IMR-90 (cell line): ENCODE measurements around the gene TNFSF9. TPM values are rescaled to one million over a fixed set of nuclear protein-coding genes. Genes with fewer than 3 reads are reported as not detected.

Source experiments
- ATAC-seq: fragments of 200-7000 bp; cut with Tn5 transposase; 2 replicates; pipeline ENCODE4 v1.9.1; 2020; ENCODE audit warnings: low read depth, mild to moderate bottlenecking, moderate library complexity
- BruUV-seq: library from RNA; stranded (reverse); fragments of 400-500 nt; replicated peaks from 2 replicates; lab custom pipeline; 2021; lab: Mats Ljungman, UMichigan
- CTCF ChIA-PET: fragments of 300-600 bp; formaldehyde crosslinking; extraction: SDS; loops from one replicate; lab custom pipeline; 2021; ENCODE audit warnings: antibody characterized with exemption; lab: Yijun Ruan, JAX
- POLR2A ChIA-PET: fragments of 300-600 bp; sonication (Branson Sonifier 250); formaldehyde crosslinking; loops from one replicate; lab custom pipeline; 2022; ENCODE audit warnings: antibody characterized with exemption; ENCODE audit not compliant: unreplicated experiment; lab: Charles Lee
- DNase-seq: peaks from one replicate; pipeline ENCODE4 v3.0.0; 2013
- H2AFZ ChIP-seq: replicated peaks from 2 replicates; pipeline ENCODE3; 2013; ENCODE audit warnings: low read length, mild to moderate bottlenecking; ENCODE audit not compliant: poor library complexity
- H2AK5ac ChIP-seq: 2 replicates; pipeline ENCODE4 v1.6.1; 2013; ENCODE audit warnings: low read depth, low read length, inconsistent platforms
- H2AK9ac ChIP-seq: replicated peaks from 2 replicates; pipeline ENCODE3; 2013; ENCODE audit warnings: mild to moderate bottlenecking, low read depth, low read length, moderate library complexity; ENCODE audit not compliant: poor library complexity
- H2BK120ac ChIP-seq: 2 replicates; pipeline ENCODE4 v1.6.1; 2013; ENCODE audit warnings: low read depth, low read length, inconsistent platforms
- H2BK15ac ChIP-seq: 3 replicates; pipeline ENCODE4 v1.6.1; 2013; ENCODE audit warnings: low read depth, low read length, inconsistent platforms
- H2BK20ac ChIP-seq: 2 replicates; pipeline ENCODE4 v1.6.1; 2013; ENCODE audit warnings: low read depth, mild to moderate bottlenecking, inconsistent platforms, low read length, moderate library complexity
- H2BK5ac ChIP-seq: 2 replicates; pipeline ENCODE4 v1.6.1; 2013; ENCODE audit warnings: mild to moderate bottlenecking, low read depth, low read length, inconsistent platforms; ENCODE audit not compliant: poor library complexity, severe bottlenecking
- H3K14ac ChIP-seq: replicated peaks from 2 replicates; pipeline ENCODE4 v1.6.1; 2013; ENCODE audit warnings: low read depth, low read length, inconsistent platforms
- H3K18ac ChIP-seq: 2 replicates; pipeline ENCODE4 v1.6.1; 2013; ENCODE audit warnings: low read depth, low read length, control low read depth
- H3K23ac ChIP-seq: 2 replicates; pipeline ENCODE4 v1.6.1; 2013; ENCODE audit warnings: low read depth, low read length, inconsistent platforms
- H3K27ac ChIP-seq: 2 replicates; pipeline ENCODE4 v1.5.1; 2013; ENCODE audit warnings: mild to moderate bottlenecking, control low read depth, low read length; ENCODE audit not compliant: insufficient read depth
- H3K27me3 ChIP-seq: 2 replicates; pipeline ENCODE4 v1.6.1; 2013; ENCODE audit warnings: low read length; ENCODE audit not compliant: control insufficient read depth, insufficient read depth
- H3K36me3 ChIP-seq: 2 replicates; pipeline ENCODE4 v1.6.1; 2013; ENCODE audit warnings: low read length, mixed read lengths; ENCODE audit not compliant: control insufficient read depth, insufficient read depth
- H3K4ac ChIP-seq: 2 replicates; pipeline ENCODE4 v1.6.1; 2013; ENCODE audit warnings: low read depth, low read length, inconsistent platforms
- H3K4me1 ChIP-seq: 2 replicates; pipeline ENCODE4 v1.6.1; 2013; ENCODE audit warnings: low read length, mixed read lengths; ENCODE audit not compliant: control insufficient read depth, insufficient read depth
- H3K4me2 ChIP-seq: 2 replicates; pipeline ENCODE4 v1.6.1; 2013; ENCODE audit warnings: low read depth, mild to moderate bottlenecking, control low read depth, low read length, moderate library complexity
- H3K4me3 ChIP-seq: 2 replicates; pipeline ENCODE4 v1.5.1; 2013; ENCODE audit warnings: low read depth, mild to moderate bottlenecking, control low read depth, low read length, moderate library complexity; ENCODE audit not compliant: insufficient read depth
- H3K56ac ChIP-seq: 2 replicates; pipeline ENCODE4 v1.6.1; 2013; ENCODE audit warnings: low read length, inconsistent platforms; ENCODE audit not compliant: insufficient read depth; ENCODE audit errors: extremely low read depth
- H3K79me1 ChIP-seq, 2 experiments: 2 replicates each; pipeline ENCODE4 v1.6.1; 2013; ENCODE audit warnings: low read length in 2 of 2, inconsistent platforms in 1 of 2, low read depth in 1 of 2
- H3K9ac ChIP-seq: 2 replicates; pipeline ENCODE4 v1.6.1; 2013; ENCODE audit warnings: low read depth, low read length, control low read depth
- H3K9me1 ChIP-seq: 2 replicates; pipeline ENCODE4 v1.6.1; 2013; ENCODE audit warnings: low read length, inconsistent platforms; ENCODE audit not compliant: insufficient read depth
- H3K9me3 ChIP-seq: 2 replicates; pipeline ENCODE4 v1.6.1; 2013; ENCODE audit warnings: low read length; ENCODE audit not compliant: control insufficient read depth, insufficient read depth
- H4K20me1 ChIP-seq: 2 replicates; pipeline ENCODE4 v1.6.1; 2013; ENCODE audit warnings: low read length, inconsistent platforms; ENCODE audit not compliant: insufficient read depth
- H4K5ac ChIP-seq: 2 replicates; pipeline ENCODE4 v1.6.1; 2013; ENCODE audit warnings: mild to moderate bottlenecking, low read depth, low read length, control low read depth
- H4K8ac ChIP-seq, 2 experiments: 2 replicates each; pipeline ENCODE4 v1.6.1; 2013; ENCODE audit warnings: low read depth in 2 of 2, low read length in 2 of 2, control low read depth in 1 of 2, inconsistent platforms in 1 of 2
- H4K91ac ChIP-seq: 2 replicates; pipeline ENCODE4 v1.6.1; 2013; ENCODE audit warnings: low read depth, low read length, inconsistent platforms; ENCODE audit not compliant: insufficient read depth
- BHLHE40 ChIP-seq: fragments of 150-350 bp; IDR thresholded peaks from 2 replicates; pipeline ENCODE4 v1.6.1; 2016; ENCODE audit warnings: mild to moderate bottlenecking, low read depth, low read length
- CEBPB ChIP-seq: IDR thresholded peaks from 2 replicates; pipeline ENCODE4 v1.6.1; 2012; ENCODE audit warnings: low read depth, low read length, improper control_type of control experiment
- FOS ChIP-seq: fragments of 150-350 bp; IDR thresholded peaks from 2 replicates; pipeline ENCODE4 v1.6.1; 2016; ENCODE audit warnings: low read depth, low read length
- MAFK ChIP-seq: IDR thresholded peaks from 2 replicates; pipeline ENCODE4 v1.6.1; 2012; ENCODE audit warnings: low read depth, low read length, improper control_type of control experiment
- MXI1 ChIP-seq: IDR thresholded peaks from 2 replicates; pipeline ENCODE4 v1.6.1; 2012; ENCODE audit warnings: low read depth, mild to moderate bottlenecking, low read length, moderate library complexity, borderline replicate concordance
- NFE2L2 ChIP-seq: fragments of 150-350 bp; IDR thresholded peaks from 2 replicates; pipeline ENCODE4 v1.6.1; 2016; ENCODE audit warnings: low read depth, mild to moderate bottlenecking, low read length
- POLR2A ChIP-seq: IDR thresholded peaks from 2 replicates; pipeline ENCODE4 v1.6.1; 2012; ENCODE audit warnings: mild to moderate bottlenecking, low read depth, low read length
- RAD21 ChIP-seq: IDR thresholded peaks from 2 replicates; pipeline ENCODE4 v1.6.1; 2012; ENCODE audit warnings: low read length, improper control_type of control experiment
- SMC3 ChIP-seq: fragments of 150-350 bp; IDR thresholded peaks from 2 replicates; pipeline ENCODE4 v1.6.1; 2016; ENCODE audit warnings: low read depth, mild to moderate bottlenecking, antibody characterized with exemption, low read length, moderate library complexity
- WGBS, 2 experiments: methylation state at CpG; one replicate each; pipeline versions ENCODE4 v1.1.5 to v1.1.7; 2013; ENCODE audit warnings: missing lambda C conversion rate in 2 of 2; ENCODE audit not compliant: insufficient read length in 1 of 2; ENCODE audit errors: extremely low coverage in 2 of 2; 5-methylcytosine and 5-hydroxymethylcytosine counted together
- dilution Hi-C: fragments of 300-500 bp; cut with HindIII; formaldehyde crosslinking; loops from one replicate; pipeline ENCODE4 v1.14.3; 2018; ENCODE audit warnings: low sequenced_read_pairs; ENCODE audit not compliant: unreplicated experiment
- in situ Hi-C: fragments of 300-500 bp; cut with MboI; formaldehyde crosslinking; loops from 3 replicates; pipeline ENCODE4 v1.14.3; 2019; ENCODE audit warnings: low sequenced_read_pairs, inconsistent platforms, mixed read lengths
- intact Hi-C: fragments of 100-400 bp; cut with micrococcal nuclease; formaldehyde crosslinking; loops from 2 replicates; pipeline ENCODE4 v1.10.0; 2022
- polyA plus RNA-seq, 3 experiments: library from polyadenylated mRNA; depleted of rRNA; stranded (reverse); fragments of >200 nt; gene quantifications; 2 replicates each; pipeline ENCODE4 v1.2.3, GENCODE V29; 2012; ENCODE audit warnings: low replicate concordance in 1 of 3
- total RNA-seq: library from RNA; depleted of rRNA; stranded (reverse); fragments of >200 nt; gene quantifications from 2 replicates; pipeline ENCODE4 v1.2.3, GENCODE V29; 2012
- TF ChIP-seq, protein P1 (sequence below): conservative IDR thresholded peaks from 2 replicates; pipeline ENCODE4 v1.5.1; 2012; ENCODE audit warnings: mild to moderate bottlenecking, low read depth, low read length, improper control_type of control experiment
- TF ChIP-seq, protein P2 (sequence below): fragments of 150-350 bp; IDR thresholded peaks from 2 replicates; pipeline ENCODE4 v1.6.1; 2017; ENCODE audit warnings: mild to moderate bottlenecking, antibody characterized with exemption, low read length, low read depth
- TF ChIP-seq, protein P3 (sequence below): fragments of 150-350 bp; IDR thresholded peaks from 2 replicates; pipeline ENCODE4 v1.6.1; 2016; ENCODE audit warnings: low read depth, mild to moderate bottlenecking, low read length, moderate library complexity, borderline replicate concordance

The TNFSF9 gene
- total and polyA plus RNA-seq, 2 of the 4 experiments (the other 2 are of a cell fraction) = 0.10 TPM; not detected in 1

DNA sequence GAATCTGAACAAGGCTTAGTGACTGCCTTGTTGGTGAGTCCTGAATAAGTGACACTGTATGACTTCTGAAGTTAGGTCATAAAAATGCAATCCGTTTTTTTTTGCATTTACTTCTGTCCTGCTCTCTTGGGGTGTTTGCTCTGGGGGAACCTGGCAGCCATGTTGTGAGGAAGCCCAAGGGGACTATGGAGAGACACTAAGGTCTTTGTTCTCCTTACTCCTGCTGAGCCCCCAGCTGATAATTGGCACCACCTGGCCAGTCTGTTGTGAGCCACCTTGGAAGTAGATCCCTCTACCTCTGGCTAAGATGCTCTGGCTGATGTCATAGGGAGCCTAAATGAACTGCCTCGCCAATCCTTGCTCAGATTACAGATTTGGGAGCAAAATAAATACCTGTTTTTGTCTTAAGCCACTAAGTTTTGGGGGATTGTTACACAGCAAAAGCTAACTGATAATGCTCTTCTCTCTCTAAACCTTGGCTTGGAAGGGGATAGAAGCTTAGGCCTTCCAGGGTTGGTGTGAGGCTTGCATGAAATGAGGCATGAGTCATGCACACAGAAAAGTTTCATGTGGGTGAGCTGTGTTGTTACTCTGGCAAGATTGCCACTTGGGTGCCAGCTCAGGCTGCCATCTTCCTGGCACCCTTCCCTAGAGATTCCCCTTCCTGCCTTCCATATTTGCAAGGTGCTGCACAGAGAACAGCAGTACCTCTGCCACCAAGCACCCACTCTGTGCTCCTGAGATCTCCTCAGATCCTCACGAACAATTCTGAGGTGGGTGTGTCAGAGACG lies 38.8 kb upstream of the TNFSF9 start:
- Histone ChIP-seq H4K20me1 (no peaks in the 10 kb centered on the region), H3K4me2 (no peak overlapping the region), H2BK20ac (no peak overlapping the region), H2AFZ (no peak overlapping the region), H4K5ac (no peak overlapping the region), H3K9me1 (no peaks in the 10 kb centered on the region), H3K9ac (no peak overlapping the region), H2BK15ac (no peak overlapping the region), H2AK9ac (no peak overlapping the region), H4K8ac (no peak overlapping the region), H3K18ac (no peak overlapping the region), H2BK120ac (no peak overlapping the region), H3K4me3 (no peak overlapping the region), H2BK5ac (no peak overlapping the region), H3K27ac (no peak overlapping the region), H3K14ac (no peak overlapping the region), H3K4me1 (no peaks in the 10 kb centered on the region), H3K27me3 (no peaks in the 10 kb centered on the region), H2AK5ac (no peak overlapping the region), H3K9me3 (peaks cover 12% of the 10 kb centered on the region), H3K79me1 (no peaks in the 10 kb centered on the region), H3K36me3 (no peaks in the 10 kb centered on the region), H4K91ac (no peak overlapping the region), H3K4ac (no peak overlapping the region), H3K23ac (no peak overlapping the region), H3K56ac (no peak overlapping the region)
- ChIA-PET POLR2A (no interaction called here), CTCF (interaction anchor here (0.6 kb wide), 1 partner anchor 844 kb away, joined by 4 read pairs; no protein-coding TSS in a partner anchor)
- intact Hi-C loops (no loop called here), in situ Hi-C loops (no loop called here), dilution Hi-C loops (no loop called here)
- TF ChIP-seq RAD21 (no peak), MAFK (no peak), BHLHE40 (no peak), FOS (no peak), MXI1 (no peak), POLR2A (no peak), NFE2L2 (no peak), SMC3 (no peak), CEBPB (no peak)
- TF ChIP-seq, protein P1, sequence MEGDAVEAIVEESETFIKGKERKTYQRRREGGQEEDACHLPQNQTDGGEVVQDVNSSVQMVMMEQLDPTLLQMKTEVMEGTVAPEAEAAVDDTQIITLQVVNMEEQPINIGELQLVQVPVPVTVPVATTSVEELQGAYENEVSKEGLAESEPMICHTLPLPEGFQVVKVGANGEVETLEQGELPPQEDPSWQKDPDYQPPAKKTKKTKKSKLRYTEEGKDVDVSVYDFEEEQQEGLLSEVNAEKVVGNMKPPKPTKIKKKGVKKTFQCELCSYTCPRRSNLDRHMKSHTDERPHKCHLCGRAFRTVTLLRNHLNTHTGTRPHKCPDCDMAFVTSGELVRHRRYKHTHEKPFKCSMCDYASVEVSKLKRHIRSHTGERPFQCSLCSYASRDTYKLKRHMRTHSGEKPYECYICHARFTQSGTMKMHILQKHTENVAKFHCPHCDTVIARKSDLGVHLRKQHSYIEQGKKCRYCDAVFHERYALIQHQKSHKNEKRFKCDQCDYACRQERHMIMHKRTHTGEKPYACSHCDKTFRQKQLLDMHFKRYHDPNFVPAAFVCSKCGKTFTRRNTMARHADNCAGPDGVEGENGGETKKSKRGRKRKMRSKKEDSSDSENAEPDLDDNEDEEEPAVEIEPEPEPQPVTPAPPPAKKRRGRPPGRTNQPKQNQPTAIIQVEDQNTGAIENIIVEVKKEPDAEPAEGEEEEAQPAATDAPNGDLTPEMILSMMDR = no peak
- TF ChIP-seq, protein P2, sequence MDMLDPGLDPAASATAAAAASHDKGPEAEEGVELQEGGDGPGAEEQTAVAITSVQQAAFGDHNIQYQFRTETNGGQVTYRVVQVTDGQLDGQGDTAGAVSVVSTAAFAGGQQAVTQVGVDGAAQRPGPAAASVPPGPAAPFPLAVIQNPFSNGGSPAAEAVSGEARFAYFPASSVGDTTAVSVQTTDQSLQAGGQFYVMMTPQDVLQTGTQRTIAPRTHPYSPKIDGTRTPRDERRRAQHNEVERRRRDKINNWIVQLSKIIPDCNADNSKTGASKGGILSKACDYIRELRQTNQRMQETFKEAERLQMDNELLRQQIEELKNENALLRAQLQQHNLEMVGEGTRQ = no peak
- TF ChIP-seq, protein P3, sequence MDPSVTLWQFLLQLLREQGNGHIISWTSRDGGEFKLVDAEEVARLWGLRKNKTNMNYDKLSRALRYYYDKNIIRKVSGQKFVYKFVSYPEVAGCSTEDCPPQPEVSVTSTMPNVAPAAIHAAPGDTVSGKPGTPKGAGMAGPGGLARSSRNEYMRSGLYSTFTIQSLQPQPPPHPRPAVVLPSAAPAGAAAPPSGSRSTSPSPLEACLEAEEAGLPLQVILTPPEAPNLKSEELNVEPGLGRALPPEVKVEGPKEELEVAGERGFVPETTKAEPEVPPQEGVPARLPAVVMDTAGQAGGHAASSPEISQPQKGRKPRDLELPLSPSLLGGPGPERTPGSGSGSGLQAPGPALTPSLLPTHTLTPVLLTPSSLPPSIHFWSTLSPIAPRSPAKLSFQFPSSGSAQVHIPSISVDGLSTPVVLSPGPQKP = no peak
- DNase-seq (no peak), ATAC-seq (no peak)
- BruUV-seq = no TSS peak
- no CpG with 5 or more reads among the region's 4 CpGs for WGBS, 2 experiments
